Fibroblast of villous mesenchyme (primary cell): ENCODE results near the gene RHEBL1. TPM values are rescaled to one million over a fixed set of nuclear protein-coding genes. Genes with fewer than 3 reads are reported as not detected.

Experiments
- DNase-seq: peaks from one replicate; pipeline ENCODE4 v3.0.0-alpha.2; 2010; ENCODE audit warnings: low read depth
- H3K4me3 ChIP-seq: 2 replicates; pipeline ENCODE4 v1.5.1; 2011; ENCODE audit warnings: low read depth, mild to moderate bottlenecking, low read length
- total RNA-seq: library from RNA; depleted of rRNA; stranded (reverse); fragments of >200 nt; gene quantifications from 2 replicates; pipeline ENCODE4 v1.2.3, GENCODE V29; 2012
- TF ChIP-seq, protein P1 (sequence below): IDR thresholded peaks from 2 replicates; pipeline ENCODE4 v1.5.1; 2012; ENCODE audit warnings: low read depth, mild to moderate bottlenecking, low read length; ENCODE audit not compliant: insufficient read depth

RHEBL1 gene
- total RNA-seq, 1 donor: 0.86 TPM

DNA sequence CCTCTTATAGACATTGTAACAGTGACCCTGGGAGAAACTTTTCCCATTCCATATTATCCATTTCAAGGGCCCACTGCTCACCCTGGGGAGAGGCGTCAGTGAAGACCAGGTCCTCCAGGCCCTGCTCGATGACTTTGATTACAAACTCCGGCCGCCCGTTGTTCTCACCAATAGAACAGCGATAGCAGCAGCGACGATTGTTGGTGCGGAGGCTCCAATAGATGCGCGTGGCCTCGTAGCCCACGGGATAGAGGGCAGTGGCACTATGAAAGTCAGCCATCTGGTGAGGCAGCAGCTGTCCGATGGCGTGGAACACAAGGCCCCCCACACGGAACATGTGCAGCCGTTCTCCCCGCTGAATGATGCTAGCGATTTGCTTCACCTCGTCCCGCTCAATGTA, 43.7 kb downstream of the RHEBL1 start:
- no peak for DNase-seq
- TF ChIP-seq, protein P1, sequence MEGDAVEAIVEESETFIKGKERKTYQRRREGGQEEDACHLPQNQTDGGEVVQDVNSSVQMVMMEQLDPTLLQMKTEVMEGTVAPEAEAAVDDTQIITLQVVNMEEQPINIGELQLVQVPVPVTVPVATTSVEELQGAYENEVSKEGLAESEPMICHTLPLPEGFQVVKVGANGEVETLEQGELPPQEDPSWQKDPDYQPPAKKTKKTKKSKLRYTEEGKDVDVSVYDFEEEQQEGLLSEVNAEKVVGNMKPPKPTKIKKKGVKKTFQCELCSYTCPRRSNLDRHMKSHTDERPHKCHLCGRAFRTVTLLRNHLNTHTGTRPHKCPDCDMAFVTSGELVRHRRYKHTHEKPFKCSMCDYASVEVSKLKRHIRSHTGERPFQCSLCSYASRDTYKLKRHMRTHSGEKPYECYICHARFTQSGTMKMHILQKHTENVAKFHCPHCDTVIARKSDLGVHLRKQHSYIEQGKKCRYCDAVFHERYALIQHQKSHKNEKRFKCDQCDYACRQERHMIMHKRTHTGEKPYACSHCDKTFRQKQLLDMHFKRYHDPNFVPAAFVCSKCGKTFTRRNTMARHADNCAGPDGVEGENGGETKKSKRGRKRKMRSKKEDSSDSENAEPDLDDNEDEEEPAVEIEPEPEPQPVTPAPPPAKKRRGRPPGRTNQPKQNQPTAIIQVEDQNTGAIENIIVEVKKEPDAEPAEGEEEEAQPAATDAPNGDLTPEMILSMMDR: no peak
- H3K4me3 ChIP-seq: no peak overlapping the region

DNA sequence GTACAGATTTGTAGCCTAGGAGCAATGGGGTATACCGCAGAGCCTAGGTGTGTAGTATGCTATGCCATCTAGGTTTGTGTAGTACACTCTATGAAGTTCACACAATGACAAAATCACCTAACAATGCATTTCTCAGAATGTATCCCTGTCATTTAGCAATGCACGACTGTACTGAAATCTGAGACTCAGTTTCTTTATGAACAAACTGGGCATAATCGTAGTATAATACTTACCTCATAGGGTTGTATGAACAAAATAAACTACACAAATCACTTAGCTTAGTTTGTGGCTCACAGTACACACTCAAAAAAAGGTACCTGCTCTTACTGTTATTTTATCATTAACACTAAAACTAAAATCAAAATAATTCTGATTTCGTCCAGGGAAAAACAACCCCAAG, 44.3 kb downstream of the RHEBL1 start:
- TF ChIP-seq, protein P1: no peak
- no peak overlapping the region for H3K4me3 ChIP-seq
- DNase-seq: no peak

DNA sequence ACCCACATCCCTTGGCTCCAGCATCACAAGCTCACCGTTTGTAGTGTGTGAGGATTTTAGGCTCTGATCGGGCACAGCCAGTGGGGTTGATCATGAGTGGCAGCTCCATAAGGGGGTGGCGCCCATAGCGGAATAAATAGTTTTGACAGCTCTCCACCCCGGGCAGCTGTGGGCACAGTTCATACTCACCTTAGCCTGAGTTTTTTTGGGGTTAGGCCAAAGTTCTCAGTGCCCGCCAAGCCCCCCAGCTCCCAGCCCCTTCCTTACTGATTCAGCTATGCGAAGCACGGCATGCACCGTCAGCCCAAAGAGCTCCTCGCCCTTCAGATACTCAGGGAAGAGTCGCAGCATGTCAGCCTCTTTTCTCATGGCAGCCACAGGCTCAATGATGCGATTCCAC, 45.2 kb downstream of the RHEBL1 start:
- H3K4me3 ChIP-seq: no peak overlapping the region
- DNase-seq: no peak
- TF ChIP-seq, protein P1: no peak

DNA sequence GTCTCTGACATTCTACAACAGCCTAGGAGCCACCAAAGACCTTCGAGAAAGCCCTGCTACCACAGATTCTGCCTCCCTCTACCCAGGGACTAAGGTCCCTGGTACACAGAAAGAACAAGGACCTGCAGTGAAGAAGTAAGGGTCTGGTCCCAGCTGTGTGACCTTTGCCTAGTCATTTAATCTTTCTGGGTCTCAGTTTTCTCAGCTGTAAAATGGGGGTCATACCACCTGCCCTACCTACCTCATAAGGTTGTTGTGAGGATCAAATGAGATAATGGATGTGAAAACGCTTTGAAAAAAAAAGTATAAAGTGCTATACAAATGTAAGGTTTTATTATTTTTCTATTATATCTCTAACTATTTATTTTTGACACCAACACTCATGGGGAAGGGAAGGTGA, 46.0 kb downstream of the RHEBL1 start:
- no peak for DNase-seq
- TF ChIP-seq, protein P1: no peak
- no peak overlapping the region for H3K4me3 ChIP-seq

DNA sequence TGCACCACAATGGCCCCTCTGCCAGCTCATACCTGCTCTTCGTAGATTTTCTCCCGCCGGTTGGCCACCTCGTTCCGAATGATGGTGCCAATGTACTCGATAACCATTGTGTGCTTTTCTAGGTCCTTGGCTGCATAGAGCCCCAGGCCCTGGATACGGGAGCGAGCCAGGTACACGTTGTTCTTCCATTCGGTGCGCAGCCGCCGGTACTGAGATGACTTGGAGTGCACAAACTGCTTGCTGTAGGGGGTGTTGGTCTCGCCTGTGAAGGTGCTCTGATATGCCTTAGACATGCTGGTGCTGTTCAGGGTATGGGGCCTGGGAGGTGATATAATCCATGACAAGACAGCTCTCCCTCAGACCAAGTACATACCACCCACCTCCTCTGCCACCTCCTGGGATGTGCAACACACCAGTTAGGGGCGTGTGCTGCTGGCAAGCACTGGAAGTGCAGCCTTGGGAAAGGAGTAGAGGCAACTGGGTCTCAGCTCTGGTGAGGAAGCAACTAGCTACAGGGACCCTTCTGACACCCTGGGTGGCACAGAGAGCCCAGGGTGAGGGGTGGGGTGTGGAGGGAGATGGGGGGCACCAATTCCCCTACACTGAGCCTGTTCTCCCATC, 47.1 kb downstream of the RHEBL1 start:
- no peak for DNase-seq
- TF ChIP-seq, protein P1: no peak
- H3K4me3 ChIP-seq: no peak overlapping the region

DNA sequence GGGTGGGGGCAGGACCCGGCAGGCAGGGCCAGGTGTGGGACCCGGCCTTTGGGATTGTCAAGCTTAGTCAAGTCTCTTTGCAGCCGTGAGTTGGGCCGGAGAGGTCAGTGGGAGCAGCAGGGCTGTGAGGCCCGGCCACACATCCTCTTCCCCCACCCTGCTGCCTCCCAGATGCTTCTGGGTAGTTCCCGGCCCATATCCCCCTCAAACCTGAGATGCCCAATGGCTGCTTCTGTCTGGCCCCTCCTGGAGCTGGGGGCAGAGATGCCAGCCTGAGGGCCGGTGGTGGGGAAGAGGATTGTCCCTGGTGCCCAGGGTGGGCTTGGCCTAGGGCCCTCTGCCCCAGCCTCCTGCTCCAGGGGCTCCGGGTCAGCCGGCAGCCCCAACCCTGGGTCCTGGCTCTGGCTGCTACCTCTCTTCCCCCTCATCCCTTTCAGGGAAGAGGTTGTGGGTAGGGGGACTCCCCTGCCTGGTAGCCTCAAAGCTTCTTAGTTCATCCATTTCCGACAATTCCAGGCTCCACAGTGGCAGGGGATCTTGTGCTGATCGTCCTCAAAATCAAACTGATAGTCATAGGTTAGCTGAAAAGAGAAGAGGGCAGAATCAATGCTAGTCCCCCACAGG, 48.4 kb downstream of the RHEBL1 start:
- H3K4me3 ChIP-seq: no peak overlapping the region
- no peak for DNase-seq
- TF ChIP-seq, protein P1: no peak

DNA sequence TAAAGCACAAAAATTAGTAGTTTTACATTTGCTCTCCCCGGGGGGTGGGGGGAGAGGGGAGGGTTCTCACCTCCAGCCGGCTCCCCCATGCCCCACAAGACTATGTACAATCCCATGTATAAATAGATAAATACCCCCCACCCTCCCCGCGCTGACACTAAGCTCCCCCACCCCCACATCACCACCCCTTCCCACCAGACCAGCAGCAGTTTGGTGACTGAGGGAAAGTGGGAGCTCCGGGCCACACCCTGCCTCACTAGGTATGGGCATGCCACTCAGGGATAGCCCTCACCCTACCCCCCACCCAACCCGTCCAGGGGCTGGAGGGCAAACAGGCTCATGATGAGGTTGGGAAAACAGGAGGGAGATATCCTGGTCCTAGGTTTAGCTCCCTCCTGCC, 49.3 kb downstream of the RHEBL1 start:
- DNase-seq: no peak
- TF ChIP-seq, protein P1: no peak
- no peak overlapping the region for H3K4me3 ChIP-seq
